Body of pancreas (tissue), 4 donors: Measurements from ENCODE around the gene IFT57. TPM values are rescaled to one million over a fixed set of nuclear protein-coding genes. Genes with fewer than 3 reads are reported as not detected.

ENCODE experiments used
- ATAC-seq: fragments of 150-250 bp; one replicate; pipeline ENCODE4 v1.9.1; 2016
- DNase-seq, 4 donors: peaks; one replicate each; pipeline ENCODE4 v3.0.0-alpha.2; 2019
- H3K27ac ChIP-seq, 4 donors: fragments of 200-600 bp; sonication (generic); 1 replicate in 3 of 4; 2 replicates in 1 of 4; pipeline versions ENCODE4 v1.5.1 to v1.6.1; 2016 to 2019; ENCODE audit warnings: mild to moderate bottlenecking in 1 of 4, mixed read lengths in 1 of 4, moderate library complexity in 1 of 4
- H3K27me3 ChIP-seq, 2 donors: fragments of 200-600 bp; sonication (generic); one replicate each; pipeline ENCODE4 v1.6.0; 2016; ENCODE audit warnings: mild to moderate bottlenecking in 1 of 2
- H3K36me3 ChIP-seq, 2 donors: fragments of 200-600 bp; sonication (generic); replicated peaks in 1 of 2; 2 replicates each; pipeline ENCODE4 v1.5.1; 2016; ENCODE audit warnings: low read depth in 2 of 2; ENCODE audit not compliant: insufficient read depth in 1 of 2
- H3K4me1 ChIP-seq: fragments of 200-600 bp; sonication (generic); one replicate; pipeline ENCODE4 v1.6.0; 2016
- H3K4me3 ChIP-seq, 2 donors: fragments of 200-600 bp; sonication (generic); 1 replicate in 1 of 2; 2 replicates in 1 of 2; pipeline ENCODE4 v1.5.1; 2016 to 2019
- H3K9me3 ChIP-seq, 3 donors: fragments of 200-600 bp; sonication (generic); 1 replicate in 2 of 3; 2 replicates in 1 of 3; pipeline ENCODE4 v1.5.1; 2016
- POLR2A ChIP-seq, 3 donors: fragments of 450-650 bp; IDR thresholded peaks; one replicate each; pipeline ENCODE4 v1.6.1; 2016; ENCODE audit warnings: antibody characterized with exemption in 3 of 3, mild to moderate bottlenecking in 2 of 3
- WGBS, 2 donors: methylation state at CpG; one replicate each; pipeline ENCODE4 v1.1.5; 2017; 5-methylcytosine and 5-hydroxymethylcytosine counted together
- intact Hi-C: fragments of 100-400 bp; cut with DNase I; formaldehyde crosslinking; loops from one replicate; pipeline ENCODE4 v1.15.1; 2023
- total RNA-seq, 2 donors: library from RNA; depleted of rRNA; stranded (reverse); fragments of >200 nt; gene quantifications; one replicate each; pipeline ENCODE4 v1.1.0, GENCODE V29; 2016
- TF ChIP-seq, protein P1 (sequence below), 7 experiments: fragments of 450-650 bp in 4 of 7; fragments of 200-600 bp in 3 of 7; sonication (generic) in 3 of 7; IDR thresholded peaks; one replicate each; pipeline ENCODE4 v1.5.1; 2016 to 2019; ENCODE audit warnings: antibody characterized with exemption in 7 of 7

The IFT57 gene
- total RNA-seq, 2 donors from 2014 or later: 33.2 to 51.1 TPM

DNA sequence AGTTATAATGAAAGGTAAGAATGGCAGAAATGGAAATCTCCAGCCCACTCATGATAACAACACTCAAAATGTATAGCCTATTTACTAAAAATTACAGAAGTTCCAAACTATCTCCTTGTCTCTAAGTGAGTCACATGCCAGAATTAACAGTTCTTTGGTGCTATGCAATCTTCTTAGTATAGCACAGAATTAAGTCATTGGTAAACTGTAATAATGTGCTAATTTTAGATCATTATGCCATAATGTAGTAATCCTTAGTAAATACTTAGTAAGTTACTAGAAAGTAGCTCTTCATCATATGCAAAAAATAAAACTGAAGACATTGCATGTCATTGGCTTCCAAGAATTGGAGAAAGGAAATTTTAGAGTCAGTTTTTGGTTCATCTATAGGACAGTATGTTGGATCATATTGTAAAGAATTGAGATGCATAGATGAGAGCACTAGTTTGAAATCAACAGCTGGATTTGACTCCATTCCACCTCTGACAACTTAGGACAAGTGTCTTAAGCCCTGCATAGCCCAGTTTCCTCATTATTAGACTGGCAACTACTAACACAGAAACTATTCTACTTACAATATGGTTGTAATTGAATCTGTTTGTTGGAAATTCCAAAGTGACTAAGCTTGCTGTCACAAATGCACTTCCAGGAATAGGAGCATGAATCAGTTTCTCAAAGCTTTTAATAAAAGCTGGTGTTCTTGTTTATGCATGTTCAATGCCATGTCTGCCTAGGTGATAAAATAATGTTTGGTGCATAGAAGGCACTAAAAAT, 91.3 kb downstream of the IFT57 start:
- Histone ChIP-seq H3K9me3 (no peaks in the 10 kb centered on the region), H3K27ac (peak overlapping the region in 1 of 4 donors; percentile 1), H3K36me3 (no peaks in the 10 kb centered on the region), H3K27me3 (no peaks in the 10 kb centered on the region), H3K4me1 (peaks cover 5% of the 10 kb centered on the region), H3K4me3 (no peak overlapping the region)
- no peak for TF ChIP-seq POLR2A (IDR thresholded peaks at IDR 0.05)
- TF ChIP-seq, protein P1, sequence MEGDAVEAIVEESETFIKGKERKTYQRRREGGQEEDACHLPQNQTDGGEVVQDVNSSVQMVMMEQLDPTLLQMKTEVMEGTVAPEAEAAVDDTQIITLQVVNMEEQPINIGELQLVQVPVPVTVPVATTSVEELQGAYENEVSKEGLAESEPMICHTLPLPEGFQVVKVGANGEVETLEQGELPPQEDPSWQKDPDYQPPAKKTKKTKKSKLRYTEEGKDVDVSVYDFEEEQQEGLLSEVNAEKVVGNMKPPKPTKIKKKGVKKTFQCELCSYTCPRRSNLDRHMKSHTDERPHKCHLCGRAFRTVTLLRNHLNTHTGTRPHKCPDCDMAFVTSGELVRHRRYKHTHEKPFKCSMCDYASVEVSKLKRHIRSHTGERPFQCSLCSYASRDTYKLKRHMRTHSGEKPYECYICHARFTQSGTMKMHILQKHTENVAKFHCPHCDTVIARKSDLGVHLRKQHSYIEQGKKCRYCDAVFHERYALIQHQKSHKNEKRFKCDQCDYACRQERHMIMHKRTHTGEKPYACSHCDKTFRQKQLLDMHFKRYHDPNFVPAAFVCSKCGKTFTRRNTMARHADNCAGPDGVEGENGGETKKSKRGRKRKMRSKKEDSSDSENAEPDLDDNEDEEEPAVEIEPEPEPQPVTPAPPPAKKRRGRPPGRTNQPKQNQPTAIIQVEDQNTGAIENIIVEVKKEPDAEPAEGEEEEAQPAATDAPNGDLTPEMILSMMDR (IDR thresholded peaks at IDR 0.05): no peak
- DNase-seq: no peak
- intact Hi-C loops: no loop called here
- no peak for ATAC-seq

DNA sequence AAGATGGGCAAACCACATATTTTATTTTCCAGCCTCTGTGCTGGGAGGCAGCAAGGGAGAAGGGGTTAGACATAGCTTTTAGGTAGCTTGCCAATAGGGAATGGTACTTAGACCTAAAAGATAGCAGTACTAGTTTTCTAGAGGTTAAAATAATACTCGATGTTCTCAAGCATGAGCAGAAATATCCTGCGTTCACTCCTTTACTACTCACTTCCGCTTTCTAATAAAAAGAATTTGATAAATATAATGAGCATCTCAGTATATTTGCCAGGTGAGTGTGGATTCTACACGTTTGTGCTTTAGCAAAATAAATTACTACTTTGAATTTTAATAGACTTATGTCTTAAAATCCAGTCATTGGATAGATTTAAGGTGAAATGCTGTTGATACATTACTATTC, 92.0 kb downstream of the IFT57 start:
- no peak overlapping the region for H3K27ac ChIP-seq
- H3K27me3 ChIP-seq: no peaks in the 10 kb centered on the region
- H3K36me3 ChIP-seq: no peaks in the 10 kb centered on the region
- DNase-seq (no peak), ATAC-seq (no peak)
- TF ChIP-seq POLR2A (IDR thresholded peaks at IDR 0.05): no peak
- TF ChIP-seq, protein P1 (IDR thresholded peaks at IDR 0.05): no peak
- peaks cover 5% of the 10 kb centered on the region for H3K4me1 ChIP-seq
- H3K9me3 ChIP-seq: no peaks in the 10 kb centered on the region
- WGBS, 2 donors: 73 to 87% methylated on average over 4 of the region's 4 CpGs
- no peak overlapping the region for H3K4me3 ChIP-seq
- intact Hi-C loops: no loop called here

- Histone ChIP-seq H3K36me3 (no peaks in the 10 kb centered on the region), H3K4me1 (no peaks in the 10 kb centered on the region), H3K9me3 (no peaks in the 10 kb centered on the region), H3K27me3 (no peaks in the 10 kb centered on the region), H3K4me3 (no peak overlapping the region), H3K27ac (no peak overlapping the region)
- 63 to 65% methylated on average over 9 of the region's 9 CpGs for WGBS, 2 donors
- no peak for ATAC-seq
- intact Hi-C loops: no loop called here
- DNase-seq: no peak
- TF ChIP-seq, protein P1 (IDR thresholded peaks at IDR 0.05): no peak
- TF ChIP-seq POLR2A (IDR thresholded peaks at IDR 0.05): no peak
Measured at GRCh38 chr3:108127301-108127988, 94.8 kb downstream of the IFT57 start.

GRCh38 chr3:108126348-108126747, 95.9 kb downstream of the IFT57 start:
- Histone ChIP-seq H3K4me1 (no peaks in the 10 kb centered on the region), H3K27me3 (no peaks in the 10 kb centered on the region), H3K27ac (no peak overlapping the region), H3K4me3 (no peak overlapping the region), H3K9me3 (no peaks in the 10 kb centered on the region), H3K36me3 (no peaks in the 10 kb centered on the region)
- no peak for ATAC-seq
- TF ChIP-seq, protein P1 (IDR thresholded peaks at IDR 0.05): no peak
- no peak for TF ChIP-seq POLR2A (IDR thresholded peaks at IDR 0.05)
- intact Hi-C loops: no loop called here
- WGBS, 2 donors: 70 to 88% methylated on average over 1 of the region's 1 CpG
- DNase-seq: no peak
